22Rv1 (cell line): ENCODE results near the gene GTF2H2C.
"Not testable (repeated sequence)": the region's sequence is repeated elsewhere in the genome, so short reads cannot be mapped to it uniquely, and the experiment has no call there.

Experiments used
- ZFX ChIP-seq: fragments of 450-650 bp; IDR thresholded peaks from 2 replicates; pipeline ENCODE4 v1.6.1; 2017; ENCODE audit warnings: antibody characterized with exemption, borderline replicate concordance
- TF ChIP-seq, protein P1 (sequence below): fragments of 450-650 bp; IDR thresholded peaks from 2 replicates; pipeline ENCODE4 v1.5.1; 2017; ENCODE audit warnings: mild to moderate bottlenecking

DNA sequence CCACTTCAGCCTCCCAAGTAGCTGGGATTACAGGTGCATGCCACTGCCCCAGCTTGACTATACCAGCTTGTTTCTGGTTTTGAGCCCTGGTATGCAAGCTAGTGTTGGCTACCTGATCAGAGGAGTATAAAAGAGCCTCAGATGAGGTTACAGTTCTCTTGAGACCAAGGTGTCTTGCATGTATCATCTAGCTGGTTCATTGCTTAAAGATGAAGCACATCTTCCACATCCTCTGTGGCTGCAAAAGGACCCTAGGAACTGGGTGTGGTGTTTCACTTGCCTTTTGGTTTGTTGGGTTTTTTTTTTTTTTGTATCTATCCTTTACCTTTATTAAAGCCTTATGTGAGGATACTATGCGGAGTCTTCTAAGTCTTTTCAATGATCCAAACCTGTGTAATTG lies 47.8 kb downstream of the GTF2H2C start:
- TF ChIP-seq, protein P1, sequence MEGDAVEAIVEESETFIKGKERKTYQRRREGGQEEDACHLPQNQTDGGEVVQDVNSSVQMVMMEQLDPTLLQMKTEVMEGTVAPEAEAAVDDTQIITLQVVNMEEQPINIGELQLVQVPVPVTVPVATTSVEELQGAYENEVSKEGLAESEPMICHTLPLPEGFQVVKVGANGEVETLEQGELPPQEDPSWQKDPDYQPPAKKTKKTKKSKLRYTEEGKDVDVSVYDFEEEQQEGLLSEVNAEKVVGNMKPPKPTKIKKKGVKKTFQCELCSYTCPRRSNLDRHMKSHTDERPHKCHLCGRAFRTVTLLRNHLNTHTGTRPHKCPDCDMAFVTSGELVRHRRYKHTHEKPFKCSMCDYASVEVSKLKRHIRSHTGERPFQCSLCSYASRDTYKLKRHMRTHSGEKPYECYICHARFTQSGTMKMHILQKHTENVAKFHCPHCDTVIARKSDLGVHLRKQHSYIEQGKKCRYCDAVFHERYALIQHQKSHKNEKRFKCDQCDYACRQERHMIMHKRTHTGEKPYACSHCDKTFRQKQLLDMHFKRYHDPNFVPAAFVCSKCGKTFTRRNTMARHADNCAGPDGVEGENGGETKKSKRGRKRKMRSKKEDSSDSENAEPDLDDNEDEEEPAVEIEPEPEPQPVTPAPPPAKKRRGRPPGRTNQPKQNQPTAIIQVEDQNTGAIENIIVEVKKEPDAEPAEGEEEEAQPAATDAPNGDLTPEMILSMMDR: not testable (repeated sequence)
- TF ChIP-seq ZFX: not testable (repeated sequence)
